Kidney (tissue), 14 donors: ENCODE data around the gene LMNA. TPM values are rescaled to one million over a fixed set of nuclear protein-coding genes. Genes with fewer than 3 reads are reported as not detected.

ENCODE experiments used
- DNase-seq, 5 donors: peaks; one replicate each; pipeline ENCODE4 v3.0.0-alpha.2; 2013 to 2020
- FAIRE-seq: peaks from 2 replicates; lab custom pipeline; 2012; peaks lifted over from hg19 to GRCh38; lab: Jason Lieb, UNC
- H3K27ac ChIP-seq, 2 donors: one replicate each; pipeline ENCODE4 v1.7.0; 2013; ENCODE audit warnings: low read depth in 2 of 2, low read length in 2 of 2, inconsistent platforms in 1 of 2
- H3K27me3 ChIP-seq: one replicate; pipeline ENCODE4 v1.7.1; 2013; ENCODE audit warnings: low read length, inconsistent platforms; ENCODE audit not compliant: control insufficient read depth, insufficient read depth
- H3K36me3 ChIP-seq, 3 donors: one replicate each; pipeline versions ENCODE4 v1.7.0 to v1.7.1; 2013; ENCODE audit warnings: low read length in 3 of 3, control low read depth in 1 of 3, inconsistent platforms in 1 of 3; ENCODE audit not compliant: insufficient read depth in 3 of 3, control insufficient read depth in 2 of 3
- H3K4me1 ChIP-seq, 3 donors: one replicate each; pipeline versions ENCODE4 v1.7.0 to v1.7.1; 2013; ENCODE audit warnings: low read length in 3 of 3, inconsistent platforms in 1 of 3, low read depth in 1 of 3; ENCODE audit not compliant: control insufficient read depth in 2 of 3, insufficient read depth in 2 of 3
- H3K4me3 ChIP-seq, 3 donors: one replicate each; pipeline versions ENCODE4 v1.7.0 to v1.8.1; 2013; ENCODE audit warnings: low read length in 3 of 3, control low read depth in 1 of 3, inconsistent platforms in 1 of 3
- H3K9ac ChIP-seq, 3 donors: one replicate each; pipeline versions ENCODE4 v1.7.0 to v1.7.1; 2013; ENCODE audit warnings: low read length in 3 of 3, control low read depth in 1 of 3, inconsistent platforms in 1 of 3
- H3K9me3 ChIP-seq, 3 donors: one replicate each; pipeline versions ENCODE4 v1.7.0 to v1.7.1; 2013; ENCODE audit warnings: low read length in 3 of 3, control low read depth in 1 of 3, inconsistent platforms in 1 of 3; ENCODE audit not compliant: control insufficient read depth in 2 of 3, insufficient read depth in 1 of 3
- intact Hi-C: fragments of 100-400 bp; cut with DNase I; formaldehyde crosslinking; loops from one replicate; pipeline ENCODE4 v1.11.1; 2022
- polyA plus RNA-seq: library from polyadenylated mRNA; stranded (reverse); fragments of 350-450 nt; fragmentation: Illumina TruSeq; extraction: RNeasy Lipid Tissue Mini Kit (QIAGEN cat#74804); gene quantifications from one replicate; pipeline ENCODE4 v1.2.3, GENCODE V29; 2014; ENCODE audit warnings: low read depth, low replicate concordance; ENCODE audit not compliant: insufficient read depth
- total RNA-seq: library from RNA; stranded (reverse); fragmentation: NEBNext Ultra II Directional; extraction: Animal tissue kit (Norgen Biotek cat#: 25700); gene quantifications from one replicate; pipeline ENCODE4 v1.2.1, GENCODE V29; 2021
- TF ChIP-seq, protein P1 (sequence below): IDR thresholded peaks from 3 replicates; pipeline ENCODE4 v1.5.1; 2012; ENCODE audit warnings: mild to moderate bottlenecking, moderate library complexity, borderline replicate concordance; ENCODE audit not compliant: insufficient read depth; ENCODE audit errors: extremely low read depth
- donor health status: control.
- donor health status: control.
- donor health status: control.
- donor health status: control.
- donor health status: control.
- donor health status: DM: yes; HTN: yes; CAD: no.
- donor health status: Normal renal cell carcinoma (clear cell type).

The LMNA gene
- total and polyA plus RNA-seq, 2 donors from 2014 or later = 145 to 384 TPM

DNA sequence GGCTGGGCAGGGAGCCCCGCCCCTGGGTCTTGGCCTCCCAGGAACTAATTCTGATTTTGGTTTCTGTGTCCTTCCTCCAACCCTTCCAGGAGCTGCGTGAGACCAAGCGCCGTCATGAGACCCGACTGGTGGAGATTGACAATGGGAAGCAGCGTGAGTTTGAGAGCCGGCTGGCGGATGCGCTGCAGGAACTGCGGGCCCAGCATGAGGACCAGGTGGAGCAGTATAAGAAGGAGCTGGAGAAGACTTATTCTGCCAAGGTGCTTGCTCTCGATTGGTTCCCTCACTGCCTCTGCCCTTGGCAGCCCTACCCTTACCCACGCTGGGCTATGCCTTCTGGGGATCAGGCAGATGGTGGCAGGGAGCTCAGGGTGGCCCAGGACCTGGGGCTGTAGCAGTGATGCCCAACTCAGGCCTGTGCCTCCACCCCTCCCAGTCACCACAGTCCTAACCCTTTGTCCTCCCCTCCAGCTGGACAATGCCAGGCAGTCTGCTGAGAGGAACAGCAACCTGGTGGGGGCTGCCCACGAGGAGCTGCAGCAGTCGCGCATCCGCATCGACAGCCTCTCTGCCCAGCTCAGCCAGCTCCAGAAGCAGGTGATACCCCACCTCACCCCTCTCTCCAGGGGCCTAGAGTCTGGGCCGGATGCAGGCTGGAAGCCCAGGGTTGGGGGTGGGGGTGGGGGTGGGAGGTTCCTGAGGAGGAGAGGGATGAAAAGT, 20.4 kb downstream of the LMNA start:
- no peaks in the 10 kb centered on the region for H3K27me3 ChIP-seq
- no peak for FAIRE-seq
- H3K36me3 ChIP-seq = peaks cover 11 to 67% (median 52%) of the 10 kb centered on the region in 3 donors
- H3K9ac ChIP-seq = no peak overlapping the region
- no peak for DNase-seq
- peaks cover 3 to 8% (median 4%) of the 10 kb centered on the region in 3 donors for H3K4me1 ChIP-seq
- intact Hi-C loops = loop anchor here (5.0 kb wide), 1 partner anchor 43 kb away; no protein-coding TSS in a partner anchor
- H3K4me3 ChIP-seq = no peak overlapping the region
- TF ChIP-seq, protein P1, sequence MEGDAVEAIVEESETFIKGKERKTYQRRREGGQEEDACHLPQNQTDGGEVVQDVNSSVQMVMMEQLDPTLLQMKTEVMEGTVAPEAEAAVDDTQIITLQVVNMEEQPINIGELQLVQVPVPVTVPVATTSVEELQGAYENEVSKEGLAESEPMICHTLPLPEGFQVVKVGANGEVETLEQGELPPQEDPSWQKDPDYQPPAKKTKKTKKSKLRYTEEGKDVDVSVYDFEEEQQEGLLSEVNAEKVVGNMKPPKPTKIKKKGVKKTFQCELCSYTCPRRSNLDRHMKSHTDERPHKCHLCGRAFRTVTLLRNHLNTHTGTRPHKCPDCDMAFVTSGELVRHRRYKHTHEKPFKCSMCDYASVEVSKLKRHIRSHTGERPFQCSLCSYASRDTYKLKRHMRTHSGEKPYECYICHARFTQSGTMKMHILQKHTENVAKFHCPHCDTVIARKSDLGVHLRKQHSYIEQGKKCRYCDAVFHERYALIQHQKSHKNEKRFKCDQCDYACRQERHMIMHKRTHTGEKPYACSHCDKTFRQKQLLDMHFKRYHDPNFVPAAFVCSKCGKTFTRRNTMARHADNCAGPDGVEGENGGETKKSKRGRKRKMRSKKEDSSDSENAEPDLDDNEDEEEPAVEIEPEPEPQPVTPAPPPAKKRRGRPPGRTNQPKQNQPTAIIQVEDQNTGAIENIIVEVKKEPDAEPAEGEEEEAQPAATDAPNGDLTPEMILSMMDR = no peak
- no peaks in the 10 kb centered on the region for H3K9me3 ChIP-seq
- H3K27ac ChIP-seq = no peak overlapping the region

DNA sequence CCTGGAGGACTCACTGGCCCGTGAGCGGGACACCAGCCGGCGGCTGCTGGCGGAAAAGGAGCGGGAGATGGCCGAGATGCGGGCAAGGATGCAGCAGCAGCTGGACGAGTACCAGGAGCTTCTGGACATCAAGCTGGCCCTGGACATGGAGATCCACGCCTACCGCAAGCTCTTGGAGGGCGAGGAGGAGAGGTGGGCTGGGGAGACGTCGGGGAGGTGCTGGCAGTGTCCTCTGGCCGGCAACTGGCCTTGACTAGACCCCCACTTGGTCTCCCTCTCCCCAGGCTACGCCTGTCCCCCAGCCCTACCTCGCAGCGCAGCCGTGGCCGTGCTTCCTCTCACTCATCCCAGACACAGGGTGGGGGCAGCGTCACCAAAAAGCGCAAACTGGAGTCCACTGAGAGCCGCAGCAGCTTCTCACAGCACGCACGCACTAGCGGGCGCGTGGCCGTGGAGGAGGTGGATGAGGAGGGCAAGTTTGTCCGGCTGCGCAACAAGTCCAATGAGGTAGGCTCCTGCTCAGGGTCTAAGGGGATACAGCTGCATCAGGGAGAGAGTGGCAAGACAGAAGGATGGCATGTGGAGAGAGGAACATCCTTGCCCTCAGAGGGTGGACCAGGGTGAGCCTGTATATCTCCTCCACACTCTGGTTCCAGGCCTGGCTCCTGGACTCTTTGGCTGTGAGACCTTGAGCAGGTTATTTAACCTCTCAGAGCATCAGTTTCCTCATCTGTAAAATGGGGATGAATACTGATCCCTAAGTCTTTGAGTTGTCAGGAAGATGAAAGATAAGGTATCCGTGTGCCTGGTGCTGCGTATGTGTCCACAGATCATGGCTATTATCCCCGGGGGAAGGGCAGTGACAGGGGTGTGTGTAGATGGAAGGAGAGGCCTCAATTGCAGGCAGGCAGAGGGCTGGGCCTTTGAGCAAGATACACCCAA, 21.7 kb downstream of the LMNA start:
- FAIRE-seq (no peak), DNase-seq (no peak)
- Histone ChIP-seq H3K4me3 (no peak overlapping the region), H3K27me3 (no peaks in the 10 kb centered on the region), H3K9me3 (no peaks in the 10 kb centered on the region), H3K4me1 (peaks cover 0 to 6% (median 4%) of the 10 kb centered on the region in 3 donors), H3K27ac (no peak overlapping the region), H3K36me3 (peaks cover 11 to 72% (median 52%) of the 10 kb centered on the region in 3 donors), H3K9ac (no peak overlapping the region)
- TF ChIP-seq, protein P1 = no peak
- intact Hi-C loops = loop anchor here (5.0 kb wide), 1 partner anchor 44 kb away; no protein-coding TSS in a partner anchor

DNA sequence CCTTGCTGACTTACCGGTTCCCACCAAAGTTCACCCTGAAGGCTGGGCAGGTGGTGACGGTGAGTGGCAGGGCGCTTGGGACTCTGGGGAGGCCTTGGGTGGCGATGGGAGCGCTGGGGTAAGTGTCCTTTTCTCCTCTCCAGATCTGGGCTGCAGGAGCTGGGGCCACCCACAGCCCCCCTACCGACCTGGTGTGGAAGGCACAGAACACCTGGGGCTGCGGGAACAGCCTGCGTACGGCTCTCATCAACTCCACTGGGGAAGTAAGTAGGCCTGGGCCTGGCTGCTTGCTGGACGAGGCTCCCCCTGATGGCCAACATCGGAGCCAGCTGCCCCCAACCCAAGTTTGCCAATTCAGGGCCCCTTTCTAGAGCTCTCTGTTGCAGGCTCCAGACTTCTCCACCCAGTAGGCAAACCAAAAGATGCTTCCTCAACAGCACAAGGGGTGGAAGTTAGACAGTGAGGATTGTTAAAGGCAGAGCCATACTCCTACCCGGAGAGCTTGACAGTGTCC, 22.5 kb downstream of the LMNA start:
- H3K27ac ChIP-seq = no peak overlapping the region
- DNase-seq (no peak), FAIRE-seq (no peak)
- H3K27me3 ChIP-seq = no peaks in the 10 kb centered on the region
- H3K9me3 ChIP-seq = no peaks in the 10 kb centered on the region
- H3K9ac ChIP-seq = no peak overlapping the region
- no peak overlapping the region for H3K4me3 ChIP-seq
- peaks cover 9 to 66% (median 47%) of the 10 kb centered on the region in 3 donors for H3K36me3 ChIP-seq
- TF ChIP-seq, protein P1 = no peak
- intact Hi-C loops = loop anchor here (5.0 kb wide), 1 partner anchor 45 kb away; no protein-coding TSS in a partner anchor
- peaks cover 0 to 11% (median 9%) of the 10 kb centered on the region in 3 donors for H3K4me1 ChIP-seq
